ENCODE results near the gene SLC39A3.

- TF ChIP-seq CTCF (IDR thresholded peaks at IDR 0.05): no peak
- no peak for TF ChIP-seq EP300 (IDR thresholded peaks at IDR 0.05)
Observed at GRCh38 chr19:2743099-2743498, 3.3 kb upstream of the SLC39A3 start.

Measured in sigmoid colon (tissue), 4 donors.